ENCODE results near the gene COL4A2.

GRCh38 chr13:110393761-110394160 is 86.7 kb downstream of the COL4A2 start:
- TF ChIP-seq TAF1 (IDR thresholded peaks at IDR 0.05; ENCODE audit: borderline replicate concordance, low read depth, low read length) (no peak), POLR2A (IDR thresholded peaks at IDR 0.05; ENCODE audit: low read depth, low read length) (no peak), POLR2AphosphoS5 (IDR thresholded peaks at IDR 0.05; ENCODE audit: low read depth, low read length) (no peak)
